Activated T-cell treated with anti-CD3 and anti-CD28 coated beads, Interleukin-2, amount 50 U/mL, for 72 hours (primary cell): ENCODE measurements around the gene NRROS. TPM values are rescaled to one million over a fixed set of nuclear protein-coding genes. Genes with fewer than 3 reads are reported as not detected.

ENCODE experiments used
- ATAC-seq, 2 donors: fragments of 150-1000 bp; cut with Tn5 transposase; replicated peaks in 1 of 2; 2 replicates each; pipeline ENCODE4 v1.10.0; 2021; ENCODE audit warnings: moderate library complexity in 2 of 2, mild to moderate bottlenecking in 1 of 2
- DNase-seq, 2 donors: peaks; one replicate each; pipeline ENCODE4 v3.0.0; 2021 to 2022; ENCODE audit warnings: mixed read lengths in 1 of 2
- H3K27ac Mint-ChIP-seq: one replicate; pipeline ENCODE4 v1.8.0; 2022; ENCODE audit warnings: mild to moderate bottlenecking, moderate library complexity, mixed read lengths
- H3K27me3 Mint-ChIP-seq: one replicate; pipeline ENCODE4 v1.8.0; 2022; ENCODE audit warnings: low read depth, mixed read lengths
- H3K36me3 Mint-ChIP-seq, 2 donors: one replicate each; pipeline ENCODE4 v1.8.0; 2022; ENCODE audit warnings: mixed read lengths in 2 of 2, mild to moderate bottlenecking in 1 of 2; ENCODE audit not compliant: insufficient read depth in 2 of 2
- H3K4me1 Mint-ChIP-seq: one replicate; pipeline ENCODE4 v1.8.0; 2022; ENCODE audit warnings: low read depth, mixed read lengths
- H3K4me3 Mint-ChIP-seq, 2 donors: one replicate each; pipeline ENCODE4 v1.8.0; 2022; ENCODE audit warnings: mild to moderate bottlenecking in 2 of 2, mixed read lengths in 2 of 2, moderate library complexity in 2 of 2
- H3K9me3 Mint-ChIP-seq, 2 donors: one replicate each; pipeline ENCODE4 v1.8.0; 2022; ENCODE audit warnings: mixed read lengths in 2 of 2
- total RNA-seq, 2 donors: library from RNA; stranded (reverse); gene quantifications; one replicate each; pipeline ENCODE4 v1.2.3, GENCODE V29; 2022

The NRROS gene
- total RNA-seq, 2 donors from 2014 or later: 15.2 to 20.6 TPM

- no peak for ATAC-seq
- H3K27ac Mint-ChIP-seq: no peak overlapping the region
- no peak for DNase-seq
- H3K36me3 Mint-ChIP-seq: peaks cover 0 to 7% of the 10 kb centered on the region in 2 donors
- no peaks in the 10 kb centered on the region for H3K9me3 Mint-ChIP-seq
- H3K27me3 Mint-ChIP-seq: no peaks in the 10 kb centered on the region
- H3K4me1 Mint-ChIP-seq: no peaks in the 10 kb centered on the region
- no peak overlapping the region for H3K4me3 Mint-ChIP-seq
Measured at GRCh38 chr3:196659901-196660351, 20.4 kb downstream of the NRROS start.

GRCh38 chr3:196660381-196661166 lies 21.1 kb downstream of the NRROS start:
- ATAC-seq (no peak), DNase-seq (no peak)
- Mint-ChIP-seq H3K4me3 (no peak overlapping the region), H3K4me1 (no peaks in the 10 kb centered on the region), H3K27me3 (no peaks in the 10 kb centered on the region), H3K36me3 (peaks cover 0 to 5% of the 10 kb centered on the region in 2 donors), H3K9me3 (no peaks in the 10 kb centered on the region), H3K27ac (no peak overlapping the region)

GRCh38 chr3:196661400-196661799 lies 21.9 kb downstream of the NRROS start:
- no peak for DNase-seq
- H3K27ac Mint-ChIP-seq: no peak overlapping the region
- H3K36me3 Mint-ChIP-seq: peaks cover 0 to 5% of the 10 kb centered on the region in 2 donors
- H3K4me1 Mint-ChIP-seq: no peaks in the 10 kb centered on the region
- no peak overlapping the region for H3K4me3 Mint-ChIP-seq
- no peaks in the 10 kb centered on the region for H3K9me3 Mint-ChIP-seq
- no peaks in the 10 kb centered on the region for H3K27me3 Mint-ChIP-seq
- no peak for ATAC-seq

- ATAC-seq (no peak), DNase-seq (no peak)
- Mint-ChIP-seq H3K27me3 (no peaks in the 10 kb centered on the region), H3K36me3 (peaks cover 0 to 5% of the 10 kb centered on the region in 2 donors), H3K27ac (no peak overlapping the region), H3K4me1 (no peaks in the 10 kb centered on the region), H3K4me3 (no peak overlapping the region), H3K9me3 (no peaks in the 10 kb centered on the region)
Measured at GRCh38 chr3:196662033-196662432, 22.5 kb downstream of the NRROS start.

- no peaks in the 10 kb centered on the region for H3K27me3 Mint-ChIP-seq
- no peak overlapping the region for H3K4me3 Mint-ChIP-seq
- H3K27ac Mint-ChIP-seq: no peak overlapping the region
- DNase-seq: no peak
- no peak for ATAC-seq
- peaks cover 0 to 5% of the 10 kb centered on the region in 2 donors for H3K36me3 Mint-ChIP-seq
- no peaks in the 10 kb centered on the region for H3K4me1 Mint-ChIP-seq
- no peaks in the 10 kb centered on the region for H3K9me3 Mint-ChIP-seq
Measured at GRCh38 chr3:196662711-196663571, 23.4 kb downstream of the NRROS start.

GRCh38 chr3:196666001-196666867 lies 26.7 kb downstream of the NRROS start:
- Mint-ChIP-seq H3K27ac (no peak overlapping the region), H3K4me3 (no peak overlapping the region), H3K27me3 (no peaks in the 10 kb centered on the region), H3K36me3 (peaks cover 0 to 1% of the 10 kb centered on the region in 2 donors), H3K9me3 (no peaks in the 10 kb centered on the region), H3K4me1 (peaks cover 12% of the 10 kb centered on the region)
- DNase-seq (no peak), ATAC-seq (no peak)

GRCh38 chr3:196667056-196667825 lies 27.7 kb downstream of the NRROS start:
- H3K9me3 Mint-ChIP-seq: no peaks in the 10 kb centered on the region
- no peaks in the 10 kb centered on the region for H3K27me3 Mint-ChIP-seq
- DNase-seq (no peak), ATAC-seq (no peak)
- peaks cover 19% of the 10 kb centered on the region for H3K4me1 Mint-ChIP-seq
- no peaks in the 10 kb centered on the region for H3K36me3 Mint-ChIP-seq
- H3K27ac Mint-ChIP-seq: no peak overlapping the region
- no peak overlapping the region for H3K4me3 Mint-ChIP-seq

GRCh38 chr3:196670339-196670738 lies 30.8 kb downstream of the NRROS start:
- H3K4me3 Mint-ChIP-seq: peak overlapping the region; percentile 7 to 58
- H3K36me3 Mint-ChIP-seq: no peaks in the 10 kb centered on the region
- DNase-seq: no peak
- H3K4me1 Mint-ChIP-seq: peaks cover 19% of the 10 kb centered on the region
- ATAC-seq: no peak
- no peaks in the 10 kb centered on the region for H3K27me3 Mint-ChIP-seq
- peak overlapping the region; percentile 51 for H3K27ac Mint-ChIP-seq
- H3K9me3 Mint-ChIP-seq: no peaks in the 10 kb centered on the region

- DNase-seq: no peak
- Mint-ChIP-seq H3K4me1 (peaks cover 29% of the 10 kb centered on the region), H3K27me3 (no peaks in the 10 kb centered on the region), H3K36me3 (no peaks in the 10 kb centered on the region), H3K27ac (no peak overlapping the region), H3K4me3 (no peak overlapping the region), H3K9me3 (no peaks in the 10 kb centered on the region)
- ATAC-seq: no peak
Measured at GRCh38 chr3:196673632-196674031, 34.1 kb downstream of the NRROS start.

- Mint-ChIP-seq H3K4me3 (no peak overlapping the region), H3K4me1 (peaks cover 10% of the 10 kb centered on the region), H3K9me3 (no peaks in the 10 kb centered on the region), H3K36me3 (no peaks in the 10 kb centered on the region), H3K27me3 (no peaks in the 10 kb centered on the region), H3K27ac (no peak overlapping the region)
- DNase-seq (no peak), ATAC-seq (no peak)
Measured at GRCh38 chr3:196677353-196677752, 37.9 kb downstream of the NRROS start.

- Mint-ChIP-seq H3K27me3 (no peaks in the 10 kb centered on the region), H3K36me3 (no peaks in the 10 kb centered on the region), H3K4me3 (no peak overlapping the region), H3K4me1 (peaks cover 10% of the 10 kb centered on the region), H3K9me3 (no peaks in the 10 kb centered on the region), H3K27ac (no peak overlapping the region)
- no peak for ATAC-seq
- DNase-seq: no peak
Measured at GRCh38 chr3:196677931-196678330, 38.4 kb downstream of the NRROS start.
